ENCODE data around the gene THOC1. TPM values are rescaled to one million over a fixed set of nuclear protein-coding genes. Genes with fewer than 3 reads are reported as not detected.

The THOC1 gene
- total and polyA plus RNA-seq, 2 donors from 2014 or later: 22.4 to 32.6 TPM

- Histone ChIP-seq H3K9me3 (ENCODE audit: control insufficient read depth in 2 of 3, insufficient read depth in 1 of 3, low read length in 3 of 3) (no peaks in the 10 kb centered on the region), H3K27me3 (ENCODE audit: control insufficient read depth, insufficient read depth, low read length) (no peaks in the 10 kb centered on the region), H3K36me3 (ENCODE audit: control insufficient read depth in 2 of 3, insufficient read depth in 3 of 3, low read length in 3 of 3) (peaks cover 0 to 7% (median 4%) of the 10 kb centered on the region in 3 donors), H3K9ac (ENCODE audit: low read length in 3 of 3) (no peak overlapping the region), H3K4me1 (ENCODE audit: control insufficient read depth in 2 of 3, insufficient read depth in 2 of 3, low read depth in 1 of 3, low read length in 3 of 3) (no peaks in the 10 kb centered on the region), H3K27ac (ENCODE audit: low read depth in 2 of 2, low read length in 2 of 2) (no peak overlapping the region), H3K4me3 (ENCODE audit: low read length in 3 of 3) (no peak overlapping the region)
- TF ChIP-seq CTCF (IDR thresholded peaks at IDR 0.05; ENCODE audit: borderline replicate concordance, extremely low read depth, insufficient read depth): no peak
- FAIRE-seq: no peak
- no peak for DNase-seq
- intact Hi-C loops (cut with DNase I): no loop called here
Observed at GRCh38 chr18:225745-226144, 42.1 kb downstream of the THOC1 start.

GRCh38 chr18:220708-221107 lies 47.1 kb downstream of the THOC1 start:
- H3K4me1 ChIP-seq (ENCODE audit: control insufficient read depth in 2 of 3, insufficient read depth in 2 of 3, low read depth in 1 of 3, low read length in 3 of 3): peaks cover 0 to 2% (median 0%) of the 10 kb centered on the region in 3 donors
- no peak overlapping the region for H3K4me3 ChIP-seq (ENCODE audit: low read length in 3 of 3)
- no peak overlapping the region for H3K27ac ChIP-seq (ENCODE audit: low read depth in 2 of 2, low read length in 2 of 2)
- DNase-seq (no peak), FAIRE-seq (no peak)
- no peak for TF ChIP-seq CTCF (IDR thresholded peaks at IDR 0.05; ENCODE audit: borderline replicate concordance, extremely low read depth, insufficient read depth)
- peaks cover 3 to 18% (median 16%) of the 10 kb centered on the region in 3 donors for H3K36me3 ChIP-seq (ENCODE audit: control insufficient read depth in 2 of 3, insufficient read depth in 3 of 3, low read length in 3 of 3)
- no peaks in the 10 kb centered on the region for H3K9me3 ChIP-seq (ENCODE audit: control insufficient read depth in 2 of 3, insufficient read depth in 1 of 3, low read length in 3 of 3)
- no peak overlapping the region for H3K9ac ChIP-seq (ENCODE audit: low read length in 3 of 3)
- intact Hi-C loops (cut with DNase I): no loop called here
- no peaks in the 10 kb centered on the region for H3K27me3 ChIP-seq (ENCODE audit: control insufficient read depth, insufficient read depth, low read length)

- Histone ChIP-seq H3K9ac (ENCODE audit: low read length in 3 of 3) (no peak overlapping the region), H3K36me3 (ENCODE audit: control insufficient read depth in 2 of 3, insufficient read depth in 3 of 3, low read length in 3 of 3) (peaks cover 16 to 26% (median 19%) of the 10 kb centered on the region in 3 donors), H3K4me1 (ENCODE audit: control insufficient read depth in 2 of 3, insufficient read depth in 2 of 3, low read depth in 1 of 3, low read length in 3 of 3) (peaks cover 0 to 2% (median 0%) of the 10 kb centered on the region in 3 donors), H3K27me3 (ENCODE audit: control insufficient read depth, insufficient read depth, low read length) (no peaks in the 10 kb centered on the region), H3K9me3 (ENCODE audit: control insufficient read depth in 2 of 3, insufficient read depth in 1 of 3, low read length in 3 of 3) (no peaks in the 10 kb centered on the region), H3K27ac (ENCODE audit: low read depth in 2 of 2, low read length in 2 of 2) (peak overlapping the region in 1 of 2 donors; percentile 54), H3K4me3 (ENCODE audit: low read length in 3 of 3) (no peak overlapping the region)
- peak in 1 of 5 donors; percentile 4 for DNase-seq
- no peak for FAIRE-seq
- TF ChIP-seq CTCF (IDR thresholded peaks at IDR 0.05; ENCODE audit: borderline replicate concordance, extremely low read depth, insufficient read depth): no peak
- intact Hi-C loops (cut with DNase I): no loop called here
Observed at GRCh38 chr18:217532-218336, 50.1 kb downstream of the THOC1 start.

Data from kidney (tissue), 14 donors.